Measurements from ENCODE around the gene HABP2. TPM values are rescaled to one million over a fixed set of nuclear protein-coding genes. Genes with fewer than 3 reads are reported as not detected.

HABP2 gene
- total RNA-seq, 1 donor from 2014 or later, result not detected

- Mint-ChIP-seq H3K9me3 (ENCODE audit: low read depth) (no peaks in the 10 kb centered on the region), H3K36me3 (ENCODE audit: low read depth) (no peaks in the 10 kb centered on the region), H3K4me3 (ENCODE audit: unreplicated experiment) (no peak overlapping the region), H3K4me1 (ENCODE audit: low read depth) (no peaks in the 10 kb centered on the region), H3K27ac (ENCODE audit: unreplicated experiment) (no peak overlapping the region), H3K27me3 (ENCODE audit: low read depth) (peaks cover 38% of the 10 kb centered on the region)
- TF ChIP-seq, protein P1, sequence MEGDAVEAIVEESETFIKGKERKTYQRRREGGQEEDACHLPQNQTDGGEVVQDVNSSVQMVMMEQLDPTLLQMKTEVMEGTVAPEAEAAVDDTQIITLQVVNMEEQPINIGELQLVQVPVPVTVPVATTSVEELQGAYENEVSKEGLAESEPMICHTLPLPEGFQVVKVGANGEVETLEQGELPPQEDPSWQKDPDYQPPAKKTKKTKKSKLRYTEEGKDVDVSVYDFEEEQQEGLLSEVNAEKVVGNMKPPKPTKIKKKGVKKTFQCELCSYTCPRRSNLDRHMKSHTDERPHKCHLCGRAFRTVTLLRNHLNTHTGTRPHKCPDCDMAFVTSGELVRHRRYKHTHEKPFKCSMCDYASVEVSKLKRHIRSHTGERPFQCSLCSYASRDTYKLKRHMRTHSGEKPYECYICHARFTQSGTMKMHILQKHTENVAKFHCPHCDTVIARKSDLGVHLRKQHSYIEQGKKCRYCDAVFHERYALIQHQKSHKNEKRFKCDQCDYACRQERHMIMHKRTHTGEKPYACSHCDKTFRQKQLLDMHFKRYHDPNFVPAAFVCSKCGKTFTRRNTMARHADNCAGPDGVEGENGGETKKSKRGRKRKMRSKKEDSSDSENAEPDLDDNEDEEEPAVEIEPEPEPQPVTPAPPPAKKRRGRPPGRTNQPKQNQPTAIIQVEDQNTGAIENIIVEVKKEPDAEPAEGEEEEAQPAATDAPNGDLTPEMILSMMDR (IDR thresholded peaks at IDR 0.05), result no peak
- no peak for DNase-seq (ENCODE audit: low spot score)
Observed at GRCh38 chr10:113573368-113573767, 20.5 kb downstream of the HABP2 start.

- Mint-ChIP-seq H3K27me3 (ENCODE audit: low read depth) (peaks cover 38% of the 10 kb centered on the region), H3K36me3 (ENCODE audit: low read depth) (no peaks in the 10 kb centered on the region), H3K9me3 (ENCODE audit: low read depth) (no peaks in the 10 kb centered on the region), H3K4me3 (ENCODE audit: unreplicated experiment) (no peak overlapping the region), H3K4me1 (ENCODE audit: low read depth) (no peaks in the 10 kb centered on the region), H3K27ac (ENCODE audit: unreplicated experiment) (no peak overlapping the region)
- DNase-seq (ENCODE audit: low spot score), result no peak
- TF ChIP-seq, protein P1 (IDR thresholded peaks at IDR 0.05), result no peak
Observed at GRCh38 chr10:113576852-113577251, 24.0 kb downstream of the HABP2 start.

GRCh38 chr10:113578773-113579172 lies 25.9 kb downstream of the HABP2 start:
- Mint-ChIP-seq H3K27me3 (ENCODE audit: low read depth) (peaks cover 40% of the 10 kb centered on the region), H3K27ac (ENCODE audit: unreplicated experiment) (no peak overlapping the region), H3K36me3 (ENCODE audit: low read depth) (no peaks in the 10 kb centered on the region), H3K4me3 (ENCODE audit: unreplicated experiment) (no peak overlapping the region), H3K9me3 (ENCODE audit: low read depth) (no peaks in the 10 kb centered on the region), H3K4me1 (ENCODE audit: low read depth) (no peaks in the 10 kb centered on the region)
- TF ChIP-seq, protein P1 (IDR thresholded peaks at IDR 0.05), result no peak
- no peak for DNase-seq (ENCODE audit: low spot score)

DNA sequence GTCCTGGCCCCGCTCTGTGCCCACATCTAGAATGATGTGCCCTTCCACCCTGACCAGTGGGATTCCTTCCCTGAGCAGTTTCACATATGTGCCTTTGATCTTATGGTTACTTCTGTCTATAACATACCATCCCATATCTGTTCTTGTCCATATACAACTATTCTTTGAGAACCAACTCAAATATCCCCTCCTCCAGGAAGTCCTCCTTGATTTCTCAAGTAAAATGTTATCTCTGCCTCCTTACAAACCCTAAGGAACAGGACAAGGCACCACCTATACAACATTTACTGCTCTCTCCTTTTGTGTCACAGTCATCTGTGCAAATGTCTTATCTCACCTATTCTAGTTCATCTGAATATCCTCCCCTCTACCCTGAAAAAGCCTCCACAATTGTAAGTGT lies 28.2 kb downstream of the HABP2 start:
- Mint-ChIP-seq H3K27me3 (ENCODE audit: low read depth) (peaks cover 45% of the 10 kb centered on the region), H3K4me3 (ENCODE audit: unreplicated experiment) (no peak overlapping the region), H3K36me3 (ENCODE audit: low read depth) (no peaks in the 10 kb centered on the region), H3K27ac (ENCODE audit: unreplicated experiment) (no peak overlapping the region), H3K9me3 (ENCODE audit: low read depth) (no peaks in the 10 kb centered on the region), H3K4me1 (ENCODE audit: low read depth) (no peaks in the 10 kb centered on the region)
- DNase-seq (ENCODE audit: low spot score), result no peak
- TF ChIP-seq, protein P1 (IDR thresholded peaks at IDR 0.05), result no peak

GRCh38 chr10:113583571-113583970 lies 30.7 kb downstream of the HABP2 start:
- no peaks in the 10 kb centered on the region for H3K36me3 Mint-ChIP-seq (ENCODE audit: low read depth)
- H3K4me3 Mint-ChIP-seq (ENCODE audit: unreplicated experiment), result no peak overlapping the region
- H3K9me3 Mint-ChIP-seq (ENCODE audit: low read depth), result no peaks in the 10 kb centered on the region
- H3K27ac Mint-ChIP-seq (ENCODE audit: unreplicated experiment), result no peak overlapping the region
- TF ChIP-seq, protein P1 (IDR thresholded peaks at IDR 0.05), result no peak
- no peak for DNase-seq (ENCODE audit: low spot score)
- H3K4me1 Mint-ChIP-seq (ENCODE audit: low read depth), result no peaks in the 10 kb centered on the region
- peaks cover 45% of the 10 kb centered on the region for H3K27me3 Mint-ChIP-seq (ENCODE audit: low read depth)
